A673 (cell line): ENCODE data around the gene L2HGDH.

Experiments used
- CTCF ChIP-seq: fragments of 300-800, 200-600 bp; sonication (generic); conservative IDR thresholded peaks from 2 replicates; pipeline ENCODE4 v1.5.1; 2017; ENCODE audit warnings: low read depth, mild to moderate bottlenecking, antibody characterized with exemption, low read length, moderate library complexity, mixed read lengths
- EZH2 ChIP-seq: fragments of 200-600 bp; sonication (generic); IDR thresholded peaks from 2 replicates; pipeline ENCODE4 v1.6.1; 2017; ENCODE audit warnings: borderline replicate concordance, low read depth, mild to moderate bottlenecking, mixed read lengths, antibody characterized with exemption, low read length; ENCODE audit not compliant: poor library complexity, severe bottlenecking

GRCh38 chr14:50319721-50320120 is 7.7 kb upstream of the L2HGDH start:
- TF ChIP-seq CTCF: no peak
- TF ChIP-seq EZH2: no peak
